Esophagus squamous epithelium (tissue), 4 donors: ENCODE measurements around the gene GORASP1.

Experiments
- CTCF ChIP-seq, 6 experiments: fragments of 450-650 bp in 4 of 6; fragments of 200-600 bp in 2 of 6; sonication (generic) in 2 of 6; IDR thresholded peaks; one replicate each; pipeline ENCODE4 v1.5.1; 2016 to 2019; ENCODE audit warnings: antibody characterized with exemption in 6 of 6, mild to moderate bottlenecking in 4 of 6, moderate library complexity in 4 of 6
- POLR2A ChIP-seq, 4 donors: fragments of 450-650 bp; IDR thresholded peaks; one replicate each; pipeline ENCODE4 v1.6.1; 2017; ENCODE audit warnings: antibody characterized with exemption in 4 of 4, mild to moderate bottlenecking in 4 of 4, moderate library complexity in 3 of 4

DNA sequence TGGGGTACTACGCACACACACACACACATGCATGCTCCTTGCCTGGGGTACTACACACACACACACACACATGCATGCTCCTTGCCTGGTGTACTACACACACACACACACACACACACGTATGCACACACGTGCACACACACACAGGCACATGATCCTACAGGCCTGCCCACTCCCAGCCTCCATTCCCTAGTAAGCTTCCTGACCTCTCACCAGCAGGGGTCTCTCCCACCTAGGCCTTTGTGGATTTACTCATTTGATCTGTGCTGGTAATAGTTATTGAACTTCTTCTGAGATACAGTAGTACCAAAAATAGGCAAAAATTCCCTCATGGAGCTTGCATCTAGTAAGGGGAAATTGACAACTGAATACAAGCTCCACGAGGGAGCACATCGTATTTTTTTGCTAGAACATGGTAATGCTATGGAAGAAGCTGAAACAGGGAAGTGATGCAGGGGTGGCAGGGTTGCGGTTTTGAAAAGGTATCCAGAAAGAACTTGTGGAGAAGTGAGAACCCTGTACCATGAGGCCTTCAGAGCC is 19.2 kb upstream of the GORASP1 start:
- TF ChIP-seq CTCF (IDR thresholded peaks at IDR 0.05) (peak in 5 of 6 experiments; percentile 38 to 54 (median 47)), POLR2A (IDR thresholded peaks at IDR 0.05) (no peak)
